ENCODE results near the gene AKAP7.
"Not testable (repeated sequence)": the region's sequence is repeated elsewhere in the genome, so short reads cannot be mapped to it uniquely, and the experiment has no call there.

Gene AKAP7

GRCh38 chr6:131257104-131257503 lies 121.8 kb downstream of the AKAP7 start:
- DNase-seq: no peak

GRCh38 chr6:131258010-131258652 lies 122.9 kb downstream of the AKAP7 start:
- DNase-seq: no peak

DNA sequence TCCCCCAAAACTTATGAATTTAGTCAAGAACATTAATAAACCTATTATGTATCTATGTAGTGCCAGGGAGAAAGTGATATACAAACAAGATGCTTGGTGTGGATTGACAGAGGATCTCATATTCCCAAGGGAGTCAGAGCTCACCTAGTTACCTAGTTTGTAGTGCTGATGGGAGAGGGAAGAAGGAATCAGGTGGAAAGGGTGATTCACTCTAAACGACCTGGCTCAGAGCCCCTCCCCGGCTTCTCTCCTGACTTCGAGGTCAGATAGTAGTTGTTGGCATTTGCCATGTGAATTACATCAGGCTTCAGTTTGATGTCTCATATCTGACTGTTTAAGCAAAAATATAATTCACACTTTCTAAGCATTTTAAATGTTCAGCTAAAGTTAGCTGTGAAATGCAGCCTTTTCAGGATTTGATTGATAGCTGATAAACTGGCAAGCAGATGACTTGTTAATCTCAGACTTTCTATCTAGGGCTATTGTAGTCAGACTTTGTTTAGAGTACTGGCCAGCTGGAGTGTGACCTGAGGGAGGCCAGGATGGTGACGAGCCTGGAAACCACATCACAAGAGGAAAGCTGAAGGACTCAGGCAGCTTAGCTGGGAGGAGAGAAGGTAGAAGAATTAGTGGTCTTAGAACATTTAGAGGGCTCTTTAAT lies 123.7 kb downstream of the AKAP7 start:
- no peak for DNase-seq

DNA sequence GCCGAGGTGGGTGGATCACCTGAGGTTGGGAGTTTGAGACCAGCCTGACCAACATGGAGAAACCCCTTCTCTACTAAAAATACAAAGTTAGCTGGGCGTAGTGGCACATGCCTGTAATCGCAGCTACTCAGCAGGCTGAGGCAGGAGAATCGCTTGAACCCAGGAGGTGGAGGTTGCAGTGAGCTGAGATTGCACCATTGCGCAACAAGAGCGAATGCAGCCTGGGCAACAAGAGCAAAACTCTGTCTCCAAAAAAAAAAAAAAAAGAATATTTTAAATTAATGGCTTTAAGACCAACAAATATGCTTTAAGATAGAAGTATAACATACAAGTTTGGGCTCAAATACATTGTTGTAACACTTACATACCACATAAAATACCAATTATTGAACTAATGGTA lies 125.7 kb downstream of the AKAP7 start:
- DNase-seq: not testable (repeated sequence)

- no peak for DNase-seq
These were observed 126.8 kb downstream of the AKAP7 start for GRCh38 chr6:131262060-131262459.

GRCh38 chr6:131265939-131266338 lies 130.7 kb downstream of the AKAP7 start:
- no peak for DNase-seq

GRCh38 chr6:131268303-131268702 lies 133.0 kb downstream of the AKAP7 start:
- no peak for DNase-seq

DNA sequence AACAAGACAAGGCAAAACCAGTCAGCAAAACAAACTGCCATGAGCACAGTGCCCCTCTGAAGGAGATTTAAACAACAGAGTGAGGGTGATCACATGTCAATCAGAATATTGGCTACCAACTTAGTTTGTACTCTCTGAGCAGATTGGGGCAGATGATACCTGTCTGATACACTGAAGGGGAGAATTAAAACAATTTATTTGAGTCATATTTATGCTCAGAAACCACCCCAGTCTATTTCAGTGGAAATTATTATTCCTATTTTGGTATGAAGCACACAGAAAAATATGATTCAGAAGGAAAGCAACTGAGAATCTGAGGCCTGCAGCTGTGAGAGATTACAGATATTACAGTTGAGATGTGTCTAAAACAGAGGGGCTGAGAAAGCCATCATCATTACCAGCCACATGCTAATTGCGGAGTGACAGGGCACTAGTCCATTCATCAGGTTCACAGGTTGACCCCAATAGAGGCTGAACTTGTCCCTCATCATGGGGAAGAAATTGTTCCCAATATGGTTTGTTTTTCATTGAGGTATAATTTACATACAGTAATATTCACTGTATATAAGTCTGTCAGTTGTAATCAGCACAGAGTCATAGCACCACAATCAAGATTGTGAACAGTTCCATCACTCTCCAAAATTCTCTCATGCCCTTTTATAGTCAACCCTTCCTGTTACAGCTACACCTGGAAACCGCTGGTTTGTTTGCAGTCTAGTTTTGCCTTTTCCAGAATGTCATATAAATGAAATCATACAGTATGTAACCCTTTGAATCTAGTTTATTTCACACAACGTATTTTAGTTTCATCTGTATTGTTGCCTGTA lies 134.5 kb downstream of the AKAP7 start:
- no peak for DNase-seq

DNA sequence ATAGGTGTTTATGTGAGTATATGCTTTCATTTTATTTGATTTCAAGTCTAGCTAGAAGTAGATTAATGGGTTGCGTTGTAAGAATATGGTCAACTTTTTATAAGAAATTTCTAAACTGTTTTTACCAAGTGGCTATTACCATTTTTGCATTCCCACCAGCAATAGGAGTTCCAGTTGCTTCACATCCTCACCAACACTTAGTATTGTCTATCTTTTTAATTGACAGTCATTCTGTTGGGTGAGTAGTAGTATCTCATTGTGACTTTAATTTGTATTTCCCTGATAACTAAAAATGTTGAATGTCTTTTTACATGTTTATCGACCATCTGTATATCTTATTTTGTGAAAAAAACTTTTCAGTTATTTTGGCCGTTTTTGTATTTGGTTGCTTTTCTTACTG lies 135.3 kb downstream of the AKAP7 start:
- DNase-seq: no peak

DNA sequence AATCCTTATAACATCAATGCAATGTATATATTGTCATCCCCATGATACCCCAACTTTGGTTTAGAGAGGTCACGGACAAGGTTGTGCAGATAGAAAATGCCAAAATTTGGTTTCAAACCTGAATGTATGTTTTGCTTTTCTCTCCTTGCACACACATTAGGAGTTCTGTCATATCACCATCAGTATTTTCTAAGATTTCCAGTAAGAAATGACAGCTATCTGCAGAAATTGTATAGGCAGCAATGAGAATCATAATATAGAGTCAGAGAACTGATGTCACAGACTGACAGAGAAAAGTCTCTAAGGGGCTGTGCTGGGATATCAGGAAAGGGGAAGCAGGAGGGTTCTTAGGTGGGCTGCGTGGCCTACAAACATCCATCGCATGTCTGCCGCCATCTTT lies 140.0 kb downstream of the AKAP7 start:
- DNase-seq: no peak

GRCh38 chr6:131277591-131277990 lies 142.3 kb downstream of the AKAP7 start:
- no peak for DNase-seq

GRCh38 chr6:131281471-131282270 lies 146.4 kb downstream of the AKAP7 start:
- no peak for DNase-seq

DNA sequence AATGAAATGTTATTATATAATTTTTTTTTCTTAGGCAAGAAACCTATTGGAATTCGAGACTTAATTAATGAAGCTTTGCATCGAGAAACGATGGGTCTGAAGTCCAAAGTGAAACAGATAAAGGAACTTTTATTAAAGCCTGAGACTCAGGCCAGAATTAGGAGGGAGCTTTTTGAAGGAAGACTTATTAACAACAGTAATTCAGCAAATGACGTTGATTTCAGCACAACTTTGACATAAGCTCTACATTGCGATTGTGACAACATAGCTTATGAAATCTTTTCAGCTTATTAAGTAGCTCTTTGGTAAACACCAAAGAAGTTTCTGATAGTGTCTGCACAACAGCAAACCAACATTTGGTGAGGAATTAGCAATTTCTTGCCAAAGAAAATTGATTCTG lies 147.1 kb downstream of the AKAP7 start:
- DNase-seq: no peak

GRCh38 chr6:131283466-131284175 lies 148.4 kb downstream of the AKAP7 start:
- no peak for DNase-seq

GRCh38 chr6:131285548-131285947 lies 150.3 kb downstream of the AKAP7 start:
- no peak for DNase-seq

GRCh38 chr6:131286469-131287040 lies 151.3 kb downstream of the AKAP7 start:
- no peak for DNase-seq

GRCh38 chr6:131288214-131288613 lies 152.9 kb downstream of the AKAP7 start:
- DNase-seq: no peak

DNA sequence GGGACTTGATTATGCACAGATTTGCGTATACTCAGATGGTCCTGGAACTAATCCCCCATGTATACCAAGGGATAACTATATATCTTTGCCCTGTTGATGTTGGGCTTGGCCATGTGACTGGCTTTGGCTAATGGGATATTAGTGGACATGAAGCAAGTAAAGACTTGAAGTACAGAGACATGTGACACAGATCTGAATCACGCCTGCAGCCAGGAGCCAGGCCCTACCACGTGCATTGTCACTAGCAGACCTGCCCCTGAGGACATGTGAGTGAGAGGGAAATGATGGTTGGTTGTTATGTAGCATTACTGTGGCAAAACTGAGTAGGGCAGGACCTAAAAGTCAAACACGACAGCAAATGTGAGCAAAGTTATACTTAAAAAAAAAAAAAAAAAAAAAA lies 155.7 kb downstream of the AKAP7 start:
- no peak for DNase-seq

DNA sequence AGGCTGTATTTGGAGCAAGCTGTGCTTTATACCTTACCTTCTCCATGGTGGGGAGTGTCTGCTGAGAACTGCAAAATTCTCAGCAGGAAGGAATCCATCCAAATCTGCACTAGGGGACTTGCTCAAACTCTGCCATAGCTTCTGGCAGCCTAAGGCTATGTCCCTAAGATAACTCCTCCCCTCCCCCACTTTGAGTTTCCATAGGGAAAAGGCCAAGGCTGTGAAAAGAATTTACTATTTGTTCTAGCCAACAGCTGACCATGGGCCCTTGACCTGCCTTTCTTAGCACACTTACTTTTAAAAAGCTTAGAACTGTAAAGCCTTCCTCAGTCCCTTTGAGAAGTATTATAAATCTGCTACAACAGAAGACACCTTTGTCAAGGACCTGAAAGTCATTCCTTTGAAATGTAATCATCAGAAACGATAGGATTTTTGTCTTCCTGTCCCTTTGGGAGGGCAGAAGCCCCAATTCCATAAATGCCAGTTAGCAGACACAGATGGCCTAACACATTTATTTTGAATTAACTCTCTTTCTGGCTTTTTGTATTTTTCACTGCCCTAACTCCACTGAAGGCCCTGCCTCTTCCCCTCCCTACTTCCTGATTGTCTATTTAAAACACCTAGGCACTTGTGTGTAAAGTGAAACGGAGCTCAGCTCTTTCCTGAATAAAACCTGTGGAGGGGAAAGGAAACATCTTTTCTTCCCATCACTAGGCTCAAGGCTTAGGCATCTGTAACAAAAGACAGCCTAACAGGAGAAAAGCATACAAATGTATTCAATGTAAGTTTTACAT lies 157.1 kb downstream of the AKAP7 start:
- DNase-seq: no peak

GRCh38 chr6:131293472-131293911 lies 158.2 kb downstream of the AKAP7 start:
- DNase-seq: no peak

GRCh38 chr6:131295081-131295480 lies 159.8 kb downstream of the AKAP7 start:
- DNase-seq: no peak
